IMR-90 (cell line): ENCODE data around the gene CDH16. TPM values are rescaled to one million over a fixed set of nuclear protein-coding genes. Genes with fewer than 3 reads are reported as not detected.

Source experiments
- ATAC-seq: fragments of 200-7000 bp; cut with Tn5 transposase; 2 replicates; pipeline ENCODE4 v1.9.1; 2020; ENCODE audit warnings: low read depth, mild to moderate bottlenecking, moderate library complexity
- BruUV-seq: library from RNA; stranded (reverse); fragments of 400-500 nt; replicated peaks from 2 replicates; lab custom pipeline; 2021; lab: Mats Ljungman, UMichigan
- CTCF ChIA-PET: fragments of 300-600 bp; formaldehyde crosslinking; extraction: SDS; loops from one replicate; lab custom pipeline; 2021; ENCODE audit warnings: antibody characterized with exemption; lab: Yijun Ruan, JAX
- POLR2A ChIA-PET: fragments of 300-600 bp; sonication (Branson Sonifier 250); formaldehyde crosslinking; loops from one replicate; lab custom pipeline; 2022; ENCODE audit warnings: antibody characterized with exemption; ENCODE audit not compliant: unreplicated experiment; lab: Charles Lee
- DNase-seq: peaks from one replicate; pipeline ENCODE4 v3.0.0; 2013
- H2AFZ ChIP-seq: replicated peaks from 2 replicates; pipeline ENCODE3; 2013; ENCODE audit warnings: low read length, mild to moderate bottlenecking; ENCODE audit not compliant: poor library complexity
- H2AK5ac ChIP-seq: 2 replicates; pipeline ENCODE4 v1.6.1; 2013; ENCODE audit warnings: low read depth, low read length, inconsistent platforms
- H2AK9ac ChIP-seq: replicated peaks from 2 replicates; pipeline ENCODE3; 2013; ENCODE audit warnings: mild to moderate bottlenecking, low read depth, low read length, moderate library complexity; ENCODE audit not compliant: poor library complexity
- H2BK120ac ChIP-seq: 2 replicates; pipeline ENCODE4 v1.6.1; 2013; ENCODE audit warnings: low read depth, low read length, inconsistent platforms
- H2BK15ac ChIP-seq: 3 replicates; pipeline ENCODE4 v1.6.1; 2013; ENCODE audit warnings: low read depth, low read length, inconsistent platforms
- H2BK20ac ChIP-seq: 2 replicates; pipeline ENCODE4 v1.6.1; 2013; ENCODE audit warnings: low read depth, mild to moderate bottlenecking, inconsistent platforms, low read length, moderate library complexity
- H2BK5ac ChIP-seq: 2 replicates; pipeline ENCODE4 v1.6.1; 2013; ENCODE audit warnings: mild to moderate bottlenecking, low read depth, low read length, inconsistent platforms; ENCODE audit not compliant: poor library complexity, severe bottlenecking
- H3K14ac ChIP-seq: replicated peaks from 2 replicates; pipeline ENCODE4 v1.6.1; 2013; ENCODE audit warnings: low read depth, low read length, inconsistent platforms
- H3K18ac ChIP-seq: 2 replicates; pipeline ENCODE4 v1.6.1; 2013; ENCODE audit warnings: low read depth, low read length, control low read depth
- H3K23ac ChIP-seq: 2 replicates; pipeline ENCODE4 v1.6.1; 2013; ENCODE audit warnings: low read depth, low read length, inconsistent platforms
- H3K27ac ChIP-seq: 2 replicates; pipeline ENCODE4 v1.5.1; 2013; ENCODE audit warnings: mild to moderate bottlenecking, control low read depth, low read length; ENCODE audit not compliant: insufficient read depth
- H3K27me3 ChIP-seq: 2 replicates; pipeline ENCODE4 v1.6.1; 2013; ENCODE audit warnings: low read length; ENCODE audit not compliant: control insufficient read depth, insufficient read depth
- H3K36me3 ChIP-seq: 2 replicates; pipeline ENCODE4 v1.6.1; 2013; ENCODE audit warnings: low read length, mixed read lengths; ENCODE audit not compliant: control insufficient read depth, insufficient read depth
- H3K4ac ChIP-seq: 2 replicates; pipeline ENCODE4 v1.6.1; 2013; ENCODE audit warnings: low read depth, low read length, inconsistent platforms
- H3K4me1 ChIP-seq: 2 replicates; pipeline ENCODE4 v1.6.1; 2013; ENCODE audit warnings: low read length, mixed read lengths; ENCODE audit not compliant: control insufficient read depth, insufficient read depth
- H3K4me2 ChIP-seq: 2 replicates; pipeline ENCODE4 v1.6.1; 2013; ENCODE audit warnings: low read depth, mild to moderate bottlenecking, control low read depth, low read length, moderate library complexity
- H3K4me3 ChIP-seq: 2 replicates; pipeline ENCODE4 v1.5.1; 2013; ENCODE audit warnings: low read depth, mild to moderate bottlenecking, control low read depth, low read length, moderate library complexity; ENCODE audit not compliant: insufficient read depth
- H3K56ac ChIP-seq: 2 replicates; pipeline ENCODE4 v1.6.1; 2013; ENCODE audit warnings: low read length, inconsistent platforms; ENCODE audit not compliant: insufficient read depth; ENCODE audit errors: extremely low read depth
- H3K79me1 ChIP-seq, 2 experiments: 2 replicates each; pipeline ENCODE4 v1.6.1; 2013; ENCODE audit warnings: low read length in 2 of 2, inconsistent platforms in 1 of 2, low read depth in 1 of 2
- H3K9ac ChIP-seq: 2 replicates; pipeline ENCODE4 v1.6.1; 2013; ENCODE audit warnings: low read depth, low read length, control low read depth
- H3K9me1 ChIP-seq: 2 replicates; pipeline ENCODE4 v1.6.1; 2013; ENCODE audit warnings: low read length, inconsistent platforms; ENCODE audit not compliant: insufficient read depth
- H3K9me3 ChIP-seq: 2 replicates; pipeline ENCODE4 v1.6.1; 2013; ENCODE audit warnings: low read length; ENCODE audit not compliant: control insufficient read depth, insufficient read depth
- H4K20me1 ChIP-seq: 2 replicates; pipeline ENCODE4 v1.6.1; 2013; ENCODE audit warnings: low read length, inconsistent platforms; ENCODE audit not compliant: insufficient read depth
- H4K5ac ChIP-seq: 2 replicates; pipeline ENCODE4 v1.6.1; 2013; ENCODE audit warnings: mild to moderate bottlenecking, low read depth, low read length, control low read depth
- H4K8ac ChIP-seq, 2 experiments: 2 replicates each; pipeline ENCODE4 v1.6.1; 2013; ENCODE audit warnings: low read depth in 2 of 2, low read length in 2 of 2, control low read depth in 1 of 2, inconsistent platforms in 1 of 2
- H4K91ac ChIP-seq: 2 replicates; pipeline ENCODE4 v1.6.1; 2013; ENCODE audit warnings: low read depth, low read length, inconsistent platforms; ENCODE audit not compliant: insufficient read depth
- BHLHE40 ChIP-seq: fragments of 150-350 bp; IDR thresholded peaks from 2 replicates; pipeline ENCODE4 v1.6.1; 2016; ENCODE audit warnings: mild to moderate bottlenecking, low read depth, low read length
- CEBPB ChIP-seq: IDR thresholded peaks from 2 replicates; pipeline ENCODE4 v1.6.1; 2012; ENCODE audit warnings: low read depth, low read length, improper control_type of control experiment
- CHD1 ChIP-seq: IDR thresholded peaks from 2 replicates; pipeline ENCODE4 v1.6.1; 2012; ENCODE audit warnings: low read depth, low read length, improper control_type of control experiment
- CTCF ChIP-seq: conservative IDR thresholded peaks from 2 replicates; pipeline ENCODE4 v1.5.1; 2012; ENCODE audit warnings: mild to moderate bottlenecking, low read depth, low read length, improper control_type of control experiment
- ELK1 ChIP-seq: fragments of 150-350 bp; IDR thresholded peaks from 2 replicates; pipeline ENCODE4 v1.6.1; 2016; ENCODE audit warnings: low read depth, mild to moderate bottlenecking, low read length, moderate library complexity, borderline replicate concordance
- FOS ChIP-seq: fragments of 150-350 bp; IDR thresholded peaks from 2 replicates; pipeline ENCODE4 v1.6.1; 2016; ENCODE audit warnings: low read depth, low read length
- MAZ ChIP-seq: IDR thresholded peaks from 2 replicates; pipeline ENCODE4 v1.6.1; 2012; ENCODE audit warnings: low read depth, mild to moderate bottlenecking, low read length, improper control_type of control experiment, moderate library complexity, borderline replicate concordance
- NFE2L2 ChIP-seq: fragments of 150-350 bp; IDR thresholded peaks from 2 replicates; pipeline ENCODE4 v1.6.1; 2016; ENCODE audit warnings: low read depth, mild to moderate bottlenecking, low read length
- RCOR1 ChIP-seq: IDR thresholded peaks from 2 replicates; pipeline ENCODE4 v1.6.1; 2012; ENCODE audit warnings: mild to moderate bottlenecking, low read length, improper control_type of control experiment; ENCODE audit not compliant: insufficient replicate concordance
- SMC3 ChIP-seq: fragments of 150-350 bp; IDR thresholded peaks from 2 replicates; pipeline ENCODE4 v1.6.1; 2016; ENCODE audit warnings: low read depth, mild to moderate bottlenecking, antibody characterized with exemption, low read length, moderate library complexity
- WGBS, 2 experiments: methylation state at CpG; one replicate each; pipeline versions ENCODE4 v1.1.5 to v1.1.7; 2013; ENCODE audit warnings: missing lambda C conversion rate in 2 of 2; ENCODE audit not compliant: insufficient read length in 1 of 2; ENCODE audit errors: extremely low coverage in 2 of 2; 5-methylcytosine and 5-hydroxymethylcytosine counted together
- dilution Hi-C: fragments of 300-500 bp; cut with HindIII; formaldehyde crosslinking; loops from one replicate; pipeline ENCODE4 v1.14.3; 2018; ENCODE audit warnings: low sequenced_read_pairs; ENCODE audit not compliant: unreplicated experiment
- in situ Hi-C: fragments of 300-500 bp; cut with MboI; formaldehyde crosslinking; loops from 3 replicates; pipeline ENCODE4 v1.14.3; 2019; ENCODE audit warnings: low sequenced_read_pairs, inconsistent platforms, mixed read lengths
- intact Hi-C: fragments of 100-400 bp; cut with micrococcal nuclease; formaldehyde crosslinking; loops from 2 replicates; pipeline ENCODE4 v1.10.0; 2022
- polyA plus RNA-seq, 3 experiments: library from polyadenylated mRNA; depleted of rRNA; stranded (reverse); fragments of >200 nt; gene quantifications; 2 replicates each; pipeline ENCODE4 v1.2.3, GENCODE V29; 2012; ENCODE audit warnings: low replicate concordance in 1 of 3
- total RNA-seq: library from RNA; depleted of rRNA; stranded (reverse); fragments of >200 nt; gene quantifications from 2 replicates; pipeline ENCODE4 v1.2.3, GENCODE V29; 2012

Gene CDH16
- total and polyA plus RNA-seq, 2 of the 4 experiments (the other 2 are of a cell fraction) = not detected

- no peak for TF ChIP-seq MAZ
Measured at GRCh38 chr16:66900721-66901441, 17.8 kb downstream of the CDH16 start (continued).

DNA sequence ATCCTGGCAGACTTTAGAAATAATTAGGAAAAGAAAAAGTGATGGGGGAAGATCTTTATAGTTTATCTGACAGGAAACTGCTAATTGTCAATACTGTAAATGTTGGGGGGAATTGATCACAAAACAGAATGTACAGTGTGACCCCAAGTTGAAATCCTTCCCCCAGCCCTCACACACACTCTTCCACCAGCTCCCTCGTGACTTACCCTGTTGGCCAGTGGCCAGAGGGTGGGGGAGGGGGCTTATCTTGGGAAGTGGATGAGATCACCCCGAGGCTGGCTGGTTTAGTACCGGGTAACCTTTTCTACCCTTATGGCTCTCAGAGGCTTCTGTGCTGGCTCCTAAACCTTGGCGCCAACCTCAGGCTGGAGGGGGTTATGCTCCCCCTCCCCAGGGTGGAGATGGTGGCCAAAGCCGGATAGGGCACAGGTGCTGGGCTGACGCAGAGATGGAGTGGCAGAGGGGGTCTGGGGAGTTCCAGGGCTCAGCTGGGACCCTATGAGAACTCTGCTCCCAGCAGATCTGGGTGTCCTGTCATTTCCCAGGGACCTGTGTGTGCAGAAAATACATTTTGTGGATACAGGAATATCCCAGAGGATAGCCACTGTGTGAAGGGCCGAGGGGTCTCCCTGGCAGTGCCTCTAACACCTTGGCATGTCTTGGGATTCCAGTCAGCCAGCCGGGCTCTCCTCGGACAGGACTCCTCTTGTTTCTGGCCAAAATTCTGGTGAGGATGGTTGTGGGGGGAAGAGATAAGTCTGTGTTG lies 18.6 kb downstream of the CDH16 start:
- Histone ChIP-seq H3K9me3 (no peaks in the 10 kb centered on the region), H4K20me1 (no peaks in the 10 kb centered on the region), H2AK5ac (peak overlapping the region; percentile 89), H4K8ac (peak overlapping the region; percentile 48 to 81), H2AK9ac (peak overlapping the region; percentile 47), H3K4ac (peak overlapping the region; percentile 90), H2BK120ac (peak overlapping the region; percentile 92), H3K23ac (peak overlapping the region; percentile 57), H3K18ac (peak overlapping the region; percentile 93), H2BK5ac (peak overlapping the region; percentile 90), H4K5ac (peak overlapping the region; percentile 90), H3K36me3 (no peaks in the 10 kb centered on the region), H3K4me2 (peak overlapping the region; percentile 74), H2BK20ac (peak overlapping the region; percentile 89), H3K27ac (peak overlapping the region; percentile 95), H3K4me1 (peaks cover 42% of the 10 kb centered on the region), H3K9me1 (peaks cover 41% of the 10 kb centered on the region), H2BK15ac (peak overlapping the region; percentile 67; the same call in 2 of the 3 replicates), H3K9ac (peak overlapping the region; percentile 51), H3K14ac (peak overlapping the region; percentile 93), H3K56ac (peak overlapping the region; percentile 41), H4K91ac (peak overlapping the region; percentile 92), H3K27me3 (no peaks in the 10 kb centered on the region), H3K79me1 (peaks cover 0 to 10% of the 10 kb centered on the region in 2 experiments; a peak in 2 of 4 replicates), H2AFZ (peak overlapping the region; percentile 70), H3K4me3 (no peak overlapping the region)
- in situ Hi-C loops = loop anchor here (5.0 kb wide), 1 partner anchor 32 kb away; the partner anchor contains the start of gene CIAO2B
- dilution Hi-C loops = no loop called here
- ChIA-PET CTCF (interaction anchor here (1.6 kb wide), 1 partner anchor 28 kb away, joined by 3 read pairs; no protein-coding TSS in a partner anchor), POLR2A (interaction anchor here (0.5 kb wide), 1 partner anchor 38 kb away, joined by 3 read pairs; no protein-coding TSS in a partner anchor)
- intact Hi-C loops = loop anchor here (10.0 kb wide), 1 partner anchor 255 kb away; the partner anchor contains the start of genes B3GNT9, FBXL8 and TRADD
- no TSS peak for BruUV-seq
- DNase-seq (peak; percentile 79), ATAC-seq (peak; percentile 59)
- WGBS, 2 experiments = 20% methylated on average over 1 of the region's 9 CpGs; no CpG with 5 or more reads in 1 of the 2 experiments
- TF ChIP-seq RCOR1 (no peak), SMC3 (no peak), CHD1 (0 out of 2 replicates have a peak, but pooled peaks have one; percentile 70), NFE2L2 (no peak), CEBPB (no peak), ELK1 (no peak), MAZ (peak; percentile 58; the same call in 1 of the 2 replicates), BHLHE40 (peak; percentile 76), FOS (0 out of 2 replicates have a peak, but pooled peaks have one; percentile 24), CTCF (no peak)
